ENCODE data around the gene PBXIP1. TPM values are rescaled to one million over a fixed set of nuclear protein-coding genes. Genes with fewer than 3 reads are reported as not detected.
"Not testable (repeated sequence)": the region's sequence is repeated elsewhere in the genome, so short reads cannot be mapped to it uniquely, and the experiment has no call there.

The PBXIP1 gene
- total RNA-seq, 1 donor from 2014 or later: 70.0 TPM

- intact Hi-C loops (cut with DNase I); H3K27ac ChIP-seq; H3K36me3 ChIP-seq; H3K27me3 ChIP-seq; H3K4me3 ChIP-seq; H3K9me3 ChIP-seq: not testable (repeated sequence)
- peaks cover 7 to 12% of the 10 kb centered on the region in 2 donors for H3K4me1 ChIP-seq
- DNase-seq (ENCODE audit: low spot score in 2 of 2): peak in 1 of 2 donors; percentile 77
- peak in 2 of 3 experiments; percentile 28 to 43 for TF ChIP-seq CTCF (IDR thresholded peaks at IDR 0.05)
These were observed 39.5 kb upstream of the PBXIP1 start for GRCh38 chr1:154995301-154995983.

GRCh38 chr1:154994591-154994990, 38.7 kb upstream of the PBXIP1 start:
- DNase-seq (ENCODE audit: low spot score in 2 of 2): no peak
- Histone ChIP-seq H3K4me3 (no peak overlapping the region), H3K27me3 (no peaks in the 10 kb centered on the region), H3K4me1 (peaks cover 4 to 6% of the 10 kb centered on the region in 2 donors), H3K36me3 (peaks cover 6 to 17% of the 10 kb centered on the region in 2 donors), H3K27ac (no peak overlapping the region), H3K9me3 (no peaks in the 10 kb centered on the region)
- intact Hi-C loops (cut with DNase I): no loop called here
- no peak for TF ChIP-seq CTCF (IDR thresholded peaks at IDR 0.05)

DNA sequence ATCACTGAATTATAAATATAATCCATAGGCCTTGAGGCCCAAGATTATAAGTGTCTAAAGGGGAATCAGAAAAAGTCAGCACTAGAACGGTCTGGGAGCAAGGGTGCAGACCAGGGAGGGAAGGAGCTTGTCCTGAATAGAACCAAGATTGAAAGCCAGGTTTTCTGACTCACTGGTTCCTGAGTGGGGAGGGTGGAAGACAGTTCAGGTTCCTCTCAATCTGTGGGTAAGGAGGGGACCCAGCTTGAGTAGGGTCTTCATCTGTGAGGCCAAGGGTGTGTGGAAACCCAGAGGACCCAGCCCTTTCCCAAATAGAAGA, 38.3 kb upstream of the PBXIP1 start:
- Histone ChIP-seq H3K36me3 (peaks cover 9 to 19% of the 10 kb centered on the region in 2 donors), H3K27ac (no peak overlapping the region), H3K9me3 (no peaks in the 10 kb centered on the region), H3K4me1 (peaks cover 1 to 4% of the 10 kb centered on the region in 2 donors), H3K4me3 (no peak overlapping the region), H3K27me3 (no peaks in the 10 kb centered on the region)
- intact Hi-C loops (cut with DNase I): no loop called here
- no peak for DNase-seq (ENCODE audit: low spot score in 2 of 2)
- TF ChIP-seq CTCF (IDR thresholded peaks at IDR 0.05): no peak

DNA sequence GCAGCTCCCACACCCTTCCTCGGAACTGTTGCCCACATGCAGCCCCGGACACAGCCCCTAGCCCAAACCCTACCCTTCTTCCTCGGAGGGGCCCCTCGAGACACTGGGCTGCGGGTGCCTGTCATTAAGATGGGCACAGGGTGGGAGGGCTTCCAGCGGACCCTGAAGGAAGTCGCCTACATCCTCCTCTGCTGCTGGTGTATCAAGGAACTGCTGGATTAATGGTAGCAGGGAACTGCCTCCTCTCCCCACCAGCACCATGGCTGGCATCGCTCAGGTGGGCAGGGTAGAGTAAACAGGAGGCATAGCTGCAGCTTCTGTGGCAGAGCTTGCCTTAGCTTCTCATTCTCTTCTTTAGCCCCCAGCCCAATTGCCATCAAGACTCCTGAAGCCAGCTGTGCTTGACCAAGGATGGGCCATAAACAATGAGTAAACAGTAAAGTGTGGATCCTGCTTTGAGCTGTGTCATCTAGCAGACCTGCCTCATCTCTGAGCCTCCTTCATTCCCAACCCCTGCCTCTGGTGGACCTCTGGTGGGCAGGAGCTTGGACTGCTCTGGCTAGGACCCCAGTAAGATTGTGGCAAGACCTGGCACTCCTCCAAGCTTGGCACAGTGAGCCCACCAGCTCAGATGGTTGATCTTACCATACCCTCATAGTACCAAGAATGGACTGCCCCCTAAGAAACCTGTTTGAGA, 37.8 kb upstream of the PBXIP1 start, which contains the start of gene LENEP:
Gene LENEP (plus strand): TSS at position 15 of the 697 bp plus-strand sequence. CDS start 22 bp downstream, at position 37.
- Histone ChIP-seq H3K36me3 (peaks cover 13 to 24% of the 10 kb centered on the region in 2 donors), H3K4me3 (no peak within 1 kb of the TSS), H3K27ac (no peak within 1 kb of the TSS), H3K4me1 (peaks cover 0 to under 1% of the 10 kb centered on the region in 2 donors), H3K27me3 (no peaks in the 10 kb centered on the region), H3K9me3 (no peaks in the 10 kb centered on the region)
- no peak for TF ChIP-seq CTCF (IDR thresholded peaks at IDR 0.05)
- intact Hi-C loops (cut with DNase I): no loop called here
- no peak for DNase-seq (ENCODE audit: low spot score in 2 of 2)

DNA sequence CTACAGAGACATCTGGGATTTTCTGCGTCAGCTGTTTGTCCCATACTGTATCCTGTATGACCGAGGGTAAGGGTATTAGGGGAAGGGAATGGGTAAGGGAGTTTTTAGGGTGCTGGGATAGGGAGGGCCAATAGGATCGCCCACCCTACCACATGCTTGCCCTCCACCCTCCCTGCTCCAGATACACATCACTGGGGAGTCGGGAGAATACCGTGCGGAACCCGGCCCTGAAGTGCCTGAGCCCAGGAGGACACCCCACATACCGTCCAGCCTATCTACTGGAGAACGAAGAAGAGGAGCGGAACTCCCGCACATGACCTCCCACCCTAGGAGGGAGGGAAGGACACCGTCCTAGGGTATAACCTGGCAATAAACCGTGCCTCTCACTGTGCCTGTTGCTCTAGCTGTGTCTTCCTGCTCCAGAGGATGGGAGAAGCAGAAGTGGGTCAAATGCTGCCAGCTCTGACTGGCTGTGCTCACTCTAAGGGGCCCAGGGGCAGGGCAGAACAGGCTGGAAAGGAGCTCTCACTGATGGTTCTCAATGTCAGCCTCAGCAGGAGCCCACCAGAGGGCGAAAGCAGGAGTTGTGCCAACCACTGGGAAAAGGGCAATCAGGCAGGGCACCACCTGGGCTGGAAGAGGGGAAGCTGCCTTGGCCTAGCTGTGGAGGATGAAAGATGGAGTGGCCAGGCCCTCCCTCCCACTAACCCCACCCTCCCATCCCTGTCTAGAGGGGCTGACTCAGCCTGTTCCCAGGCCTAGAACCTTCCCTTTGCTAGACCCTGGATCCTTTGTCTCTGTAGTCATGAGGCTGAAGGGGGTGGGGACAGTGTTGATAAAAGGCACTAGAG, 37.0 kb upstream of the PBXIP1 start:
- H3K9me3 ChIP-seq: no peaks in the 10 kb centered on the region
- H3K4me1 ChIP-seq: no peaks in the 10 kb centered on the region
- H3K27ac ChIP-seq: no peak overlapping the region
- no peaks in the 10 kb centered on the region for H3K27me3 ChIP-seq
- intact Hi-C loops (cut with DNase I): no loop called here
- DNase-seq (ENCODE audit: low spot score in 2 of 2): no peak
- no peak overlapping the region for H3K4me3 ChIP-seq
- H3K36me3 ChIP-seq: peaks cover 21 to 32% of the 10 kb centered on the region in 2 donors
- no peak for TF ChIP-seq CTCF (IDR thresholded peaks at IDR 0.05)
